Non-pigmented ciliary epithelial cell (primary cell): ENCODE measurements around the gene TRIM60.
A peak's percentile ranks its signal among the peaks of the same experiment; 100 is the strongest.
"Not testable (repeated sequence)": the region's sequence is repeated elsewhere in the genome, so short reads cannot be mapped to it uniquely, and the experiment has no call there.

ENCODE experiments used
- DNase-seq: peaks from one replicate; pipeline ENCODE4 v3.0.0-alpha.2; 2010; ENCODE audit warnings: low read depth

Gene TRIM60

DNA sequence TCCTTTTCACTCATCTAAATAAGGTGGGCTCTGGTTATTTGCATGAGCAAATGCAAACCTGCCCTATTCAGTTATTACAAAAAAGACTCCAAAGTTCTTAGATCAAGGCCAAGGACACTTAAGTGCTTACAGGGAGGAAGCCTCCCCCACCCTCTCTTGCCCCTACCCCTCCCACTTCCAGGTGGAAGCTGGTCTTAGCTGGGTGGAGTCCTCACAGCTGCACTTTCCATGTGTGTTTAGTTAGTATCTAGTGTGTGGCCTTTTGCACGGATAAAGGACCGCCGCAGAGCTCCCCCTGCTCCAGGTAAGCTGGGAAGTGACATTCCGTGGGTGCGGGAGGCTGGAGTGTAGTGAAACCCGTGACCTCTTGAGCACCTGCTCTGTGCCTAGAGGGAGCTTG is 21.8 kb downstream of the TRIM60 start, which contains the start of gene TRIM75:
TSS of gene TRIM75 (plus strand) at position 222 of the 400 bp plus-strand sequence. CDS start 5,282 bp downstream, outside the sequence.
- no peak for DNase-seq

DNA sequence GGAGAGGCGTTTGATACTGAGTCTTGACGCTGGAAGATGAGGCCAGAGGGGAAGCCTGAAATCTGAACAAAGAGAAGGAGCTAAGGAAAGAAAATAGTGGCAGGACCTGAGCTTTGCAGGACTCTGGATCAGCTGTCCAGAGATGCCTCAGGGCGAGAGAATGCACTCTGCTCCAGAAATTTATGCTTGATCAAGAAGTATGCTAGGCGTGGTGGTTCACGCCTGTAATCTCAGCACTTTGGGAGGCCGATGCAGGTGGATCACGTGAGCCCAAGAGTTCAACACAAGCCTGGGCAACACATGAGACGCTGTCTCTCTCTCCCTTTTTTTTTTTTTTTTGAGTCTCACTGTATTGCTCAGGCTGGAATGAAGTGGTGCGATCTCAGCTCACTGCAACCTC is 23.8 kb downstream of the TRIM60 start:
- DNase-seq: no peak

DNA sequence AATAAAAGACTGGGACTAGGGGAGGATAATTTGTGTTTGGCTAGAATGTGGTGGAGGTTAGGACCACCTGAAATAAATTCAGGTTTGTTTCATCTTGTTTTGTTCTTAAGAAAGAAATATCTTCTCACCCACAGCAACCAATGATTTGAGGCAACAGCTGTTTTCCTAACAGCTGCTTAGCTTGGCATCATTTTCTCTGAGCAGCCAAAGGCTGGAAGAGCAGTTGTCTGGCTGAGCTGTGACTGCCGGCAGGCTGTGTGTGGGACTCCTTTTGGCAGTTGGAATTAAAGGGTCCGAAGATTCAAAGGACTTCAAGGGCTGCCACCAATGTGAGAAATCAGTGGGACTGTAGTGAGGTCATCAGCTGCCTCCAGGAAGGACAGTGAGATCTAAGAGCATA is 26.9 kb downstream of the TRIM60 start:
- no peak for DNase-seq

DNA sequence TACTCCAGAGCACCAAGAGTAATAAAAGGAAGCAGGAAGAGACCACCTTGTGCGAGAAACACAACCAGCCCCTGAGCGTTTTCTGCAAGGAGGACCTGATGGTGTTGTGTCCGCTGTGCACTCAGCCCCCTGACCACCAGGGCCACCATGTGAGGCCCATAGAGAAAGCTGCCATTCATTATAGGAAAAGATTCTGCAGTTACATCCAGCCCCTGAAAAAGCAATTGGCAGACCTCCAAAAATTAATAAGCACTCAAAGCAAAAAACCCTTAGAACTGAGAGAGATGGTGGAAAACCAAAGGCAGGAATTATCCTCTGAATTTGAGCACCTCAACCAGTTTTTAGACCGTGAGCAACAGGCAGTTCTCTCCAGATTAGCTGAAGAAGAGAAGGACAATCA is 27.6 kb downstream of the TRIM60 start:
- no peak for DNase-seq

DNA sequence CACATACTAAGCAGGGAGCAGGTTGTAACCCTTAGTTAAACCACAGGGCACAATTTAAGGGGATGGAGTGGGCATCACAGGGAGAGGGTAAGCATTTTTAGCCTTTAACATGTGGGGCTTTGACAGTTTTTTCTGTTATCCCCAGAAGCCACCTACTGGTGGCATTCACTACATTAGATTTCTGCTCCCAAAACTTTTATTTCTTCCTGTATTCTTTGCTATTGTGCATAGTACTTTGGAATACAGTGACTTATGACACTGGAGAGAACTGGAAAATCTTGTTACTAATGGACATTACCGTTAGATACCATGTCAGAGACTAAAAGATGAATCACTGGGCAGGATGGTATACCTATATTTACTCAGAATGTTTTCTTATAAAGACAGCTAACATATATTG is 29.1 kb downstream of the TRIM60 start:
- no peak for DNase-seq

DNA sequence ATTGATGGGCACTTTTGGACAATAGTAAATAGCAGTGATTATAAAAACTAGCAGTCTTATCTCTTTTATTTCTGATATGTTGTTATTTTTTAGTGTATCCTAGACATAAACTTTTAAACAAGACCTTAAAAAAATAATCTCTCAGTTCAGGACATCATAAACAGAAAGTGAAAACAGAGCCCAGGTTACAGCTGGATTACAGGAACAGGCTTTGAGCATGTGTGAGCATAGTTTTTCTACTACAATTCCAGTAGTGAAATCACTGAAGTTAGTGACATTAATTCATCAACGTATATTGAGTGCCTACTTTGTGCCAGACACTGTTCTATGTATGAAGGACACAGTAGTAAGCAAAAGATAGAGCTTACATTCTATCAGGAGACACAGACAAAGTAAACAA is 38.8 kb downstream of the TRIM60 start:
- DNase-seq: no peak

DNA sequence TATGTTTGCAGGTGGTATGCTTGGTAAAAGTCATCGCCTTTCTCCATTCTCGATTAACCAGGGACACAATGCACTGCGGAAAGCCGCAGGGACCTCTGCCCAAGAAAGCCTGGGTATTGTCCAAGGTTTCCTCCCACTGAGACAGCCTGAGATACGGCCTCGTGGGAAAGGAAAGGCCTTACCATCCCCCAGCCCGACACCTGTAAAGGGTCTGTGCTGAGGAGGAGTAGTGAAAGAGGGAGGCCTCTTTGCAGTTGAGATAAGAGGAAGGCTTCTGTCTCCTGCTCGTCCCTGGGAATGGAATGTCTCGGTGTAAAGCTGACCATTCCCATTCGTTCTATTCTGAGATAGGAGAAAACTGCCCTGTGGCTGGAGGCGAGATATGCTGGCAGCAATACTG is 41.5 kb downstream of the TRIM60 start:
- DNase-seq: not testable (repeated sequence)

DNA sequence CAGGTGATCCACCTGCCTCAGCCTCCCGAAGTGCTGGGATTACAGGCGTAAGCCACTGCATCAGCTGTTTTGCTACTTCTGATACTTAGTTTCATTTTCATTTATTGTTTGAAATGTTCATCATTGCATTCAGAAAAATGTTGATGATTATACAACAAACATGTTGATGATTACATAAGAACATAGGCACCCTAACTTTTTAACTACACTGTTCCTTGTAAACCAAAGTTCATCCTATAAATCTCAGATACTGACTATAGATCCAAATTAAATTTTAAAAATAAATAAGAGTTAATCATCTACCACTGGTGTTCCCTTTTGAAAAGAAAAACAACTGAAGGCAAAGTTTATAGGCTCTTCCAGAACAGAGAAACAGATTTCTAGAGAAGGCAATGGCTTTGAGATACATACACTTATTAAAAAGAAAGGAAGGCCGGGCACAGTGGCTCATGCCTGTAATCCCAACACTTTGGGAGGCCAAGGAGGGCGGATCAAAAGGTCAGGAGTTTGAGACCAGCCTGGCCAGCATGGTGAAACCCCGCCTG is 45.3 kb downstream of the TRIM60 start:
- no peak for DNase-seq

DNA sequence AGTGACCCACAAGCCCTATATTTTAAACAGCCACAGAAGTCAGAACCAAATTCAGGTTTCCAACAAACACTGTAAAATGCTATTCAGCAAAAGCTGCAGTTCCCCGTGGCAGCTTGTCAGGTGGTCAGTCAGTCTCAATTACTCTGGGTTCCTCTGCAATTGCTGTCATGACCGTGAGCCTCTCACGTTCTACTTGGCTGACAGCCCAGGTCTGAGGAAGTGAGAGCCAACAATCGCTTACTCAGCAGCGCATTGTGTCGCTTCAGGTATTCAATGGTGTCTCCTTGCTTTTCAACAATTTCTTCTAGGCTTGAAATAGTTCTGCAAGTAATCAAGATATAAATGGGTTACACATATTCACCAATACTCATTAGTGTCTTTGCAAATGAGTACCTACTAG is 47.7 kb downstream of the TRIM60 start:
- DNase-seq: peak; percentile 8

DNA sequence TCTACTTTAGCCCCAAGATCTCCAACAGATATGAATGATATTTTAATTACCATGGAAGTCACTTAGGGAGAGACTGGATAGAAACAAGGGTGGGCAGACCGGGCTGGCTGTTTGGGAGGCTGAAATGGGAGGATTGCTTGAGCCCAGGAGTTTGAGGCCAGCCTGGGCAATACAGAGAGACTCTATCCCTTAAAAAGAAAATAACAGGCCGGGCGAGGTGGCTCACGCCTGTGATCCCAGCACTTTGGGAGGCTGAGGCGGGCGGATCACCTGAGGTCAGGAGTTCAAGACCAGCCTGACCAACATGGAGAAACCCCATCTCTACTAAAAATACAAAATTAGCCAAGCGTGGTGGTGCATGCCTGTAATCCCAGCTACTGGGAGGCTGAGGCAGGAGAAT is 53.0 kb downstream of the TRIM60 start:
- not testable (repeated sequence) for DNase-seq

DNA sequence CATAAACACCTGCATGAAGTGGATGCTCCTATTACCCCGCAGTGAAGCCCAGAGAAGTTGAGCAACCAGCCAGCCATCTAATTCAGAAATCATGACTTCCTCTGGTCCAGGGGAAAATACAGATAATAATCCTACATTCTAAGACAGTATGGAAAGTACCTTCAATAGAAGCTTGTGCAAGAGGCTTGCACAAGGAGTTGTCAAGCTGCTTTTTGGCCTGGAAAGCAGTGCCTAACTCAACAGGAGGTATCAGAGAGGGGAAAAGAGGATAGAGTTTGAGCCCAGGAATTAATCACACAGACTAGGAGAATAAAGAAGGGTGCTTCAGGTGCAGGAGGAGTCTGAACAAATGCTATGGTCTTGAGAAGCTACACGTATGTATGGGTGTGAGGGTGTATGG is 54.1 kb downstream of the TRIM60 start:
- DNase-seq: no peak

DNA sequence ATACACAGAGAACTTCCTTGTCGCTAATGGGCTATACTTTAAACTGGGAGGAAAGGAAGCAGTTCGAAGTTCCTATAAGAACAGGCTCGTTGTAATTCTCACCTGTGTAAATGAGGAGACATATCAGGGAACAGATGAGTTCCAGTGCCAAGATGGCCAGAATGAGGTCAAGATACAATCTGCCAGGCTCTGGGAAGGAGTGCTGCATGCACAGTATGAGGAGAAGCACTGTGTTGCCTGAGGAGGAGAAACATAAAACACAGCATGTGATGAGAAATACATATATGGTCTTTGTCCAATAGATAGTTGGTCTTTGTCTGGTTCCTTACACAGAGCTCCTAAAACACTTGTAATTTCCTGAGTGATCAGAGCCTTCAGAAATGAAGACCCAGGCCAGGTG is 56.6 kb downstream of the TRIM60 start:
- no peak for DNase-seq
